HepG2 (cell line): ENCODE data around the gene OR51E2. TPM values are rescaled to one million over a fixed set of nuclear protein-coding genes. Genes with fewer than 3 reads are reported as not detected.

Experiments used
- HOXA7 ChIP-seq: sonication (generic); formaldehyde crosslinking; IDR thresholded peaks from 2 replicates; pipeline ENCODE4 v1.8.1; 2022; ENCODE audit warnings: mild to moderate bottlenecking, missing genetic modification reagents, moderate library complexity
- JDP2 ChIP-seq: sonication (generic); formaldehyde crosslinking; IDR thresholded peaks from 2 replicates; pipeline ENCODE4 v1.8.1; 2022; ENCODE audit warnings: missing genetic modification reagents, borderline replicate concordance
- PTBP1 ChIP-seq: fragments of 200-400 bp; formaldehyde crosslinking; IDR thresholded peaks from 2 replicates; pipeline ENCODE4 v1.6.1; 2018; ENCODE audit warnings: low read length, low read depth; ENCODE audit not compliant: poor library complexity, severe bottlenecking
- ZFP36L2 ChIP-seq: sonication (generic); formaldehyde crosslinking; IDR thresholded peaks from 2 replicates; pipeline ENCODE4 v1.4.0; 2020; ENCODE audit warnings: missing genetic modification reagents
- ZKSCAN5 ChIP-seq: sonication (generic); formaldehyde crosslinking; IDR thresholded peaks from 2 replicates; pipeline ENCODE4 v1.5.1; 2020; ENCODE audit warnings: mild to moderate bottlenecking, missing genetic modification reagents
- ZNF317 ChIP-seq: sonication (generic); formaldehyde crosslinking; IDR thresholded peaks from 2 replicates; pipeline ENCODE4 v1.5.0; 2020; ENCODE audit warnings: mild to moderate bottlenecking, missing genetic modification reagents
- polyA plus RNA-seq, 8 experiments: library from polyadenylated mRNA; depleted of rRNA in 3 of 8; stranded (reverse) in 7 of 8; unstranded in 1 of 8; fragments of >200 nt; fragmentation: Illumina TruSeq in 4 of 8; extraction: Trizol in 4 of 8; gene quantifications; 2 replicates each; pipeline versions ENCODE4 v1.2.1 to v1.2.3, GENCODE V29; 2011 to 2016; ENCODE audit warnings: low read depth in 4 of 8, missing spikeins in 1 of 8, mixed read lengths in 1 of 8; ENCODE audit not compliant: insufficient read depth in 1 of 8
- total RNA-seq, 5 experiments: library from RNA; depleted of rRNA; stranded (reverse); fragments of >200 nt; fragmentation: Illumina TruSeq; extraction: Trizol; gene quantifications; 2 replicates each; pipeline ENCODE4 v1.2.3, GENCODE V29; 2016; ENCODE audit warnings: low read depth in 1 of 5
- TF ChIP-seq, protein P1 (sequence below): sonication (generic); formaldehyde crosslinking; IDR thresholded peaks from one replicate; pipeline ENCODE4 v1.5.1; 2020; ENCODE audit warnings: mild to moderate bottlenecking, missing genetic modification reagents; ENCODE audit errors: not compliant biosample characterization
- TF ChIP-seq, protein P2 (sequence below): sonication (generic); formaldehyde crosslinking; IDR thresholded peaks from 2 replicates; pipeline ENCODE4 v1.4.0; 2020; ENCODE audit warnings: missing genetic modification reagents

OR51E2 gene
- total and polyA plus RNA-seq, 2 of the 13 experiments (the other 11 are each of a cell fraction or from before 2014, with no cell fraction given) = not detected

DNA sequence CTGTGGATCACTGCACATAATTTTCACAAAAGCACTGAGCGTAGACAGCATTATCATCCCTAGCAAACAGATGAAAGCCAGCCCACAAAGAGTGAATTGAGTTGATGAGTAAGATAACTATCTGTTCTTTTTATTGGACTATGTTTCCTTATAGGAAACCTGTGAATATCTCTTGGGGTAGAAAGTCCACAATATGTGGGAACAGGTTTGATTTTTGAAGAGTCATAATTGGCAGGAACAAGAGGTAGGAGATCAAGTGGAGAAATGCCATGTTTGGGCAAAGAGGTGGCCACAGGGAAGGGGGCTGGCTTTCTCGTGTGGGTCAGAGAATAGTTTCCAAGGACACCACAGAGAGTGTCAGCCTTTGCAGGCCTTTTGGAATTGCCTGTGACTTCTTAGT is 23.9 kb downstream of the OR51E2 start (continued):
- TF ChIP-seq, protein P1, sequence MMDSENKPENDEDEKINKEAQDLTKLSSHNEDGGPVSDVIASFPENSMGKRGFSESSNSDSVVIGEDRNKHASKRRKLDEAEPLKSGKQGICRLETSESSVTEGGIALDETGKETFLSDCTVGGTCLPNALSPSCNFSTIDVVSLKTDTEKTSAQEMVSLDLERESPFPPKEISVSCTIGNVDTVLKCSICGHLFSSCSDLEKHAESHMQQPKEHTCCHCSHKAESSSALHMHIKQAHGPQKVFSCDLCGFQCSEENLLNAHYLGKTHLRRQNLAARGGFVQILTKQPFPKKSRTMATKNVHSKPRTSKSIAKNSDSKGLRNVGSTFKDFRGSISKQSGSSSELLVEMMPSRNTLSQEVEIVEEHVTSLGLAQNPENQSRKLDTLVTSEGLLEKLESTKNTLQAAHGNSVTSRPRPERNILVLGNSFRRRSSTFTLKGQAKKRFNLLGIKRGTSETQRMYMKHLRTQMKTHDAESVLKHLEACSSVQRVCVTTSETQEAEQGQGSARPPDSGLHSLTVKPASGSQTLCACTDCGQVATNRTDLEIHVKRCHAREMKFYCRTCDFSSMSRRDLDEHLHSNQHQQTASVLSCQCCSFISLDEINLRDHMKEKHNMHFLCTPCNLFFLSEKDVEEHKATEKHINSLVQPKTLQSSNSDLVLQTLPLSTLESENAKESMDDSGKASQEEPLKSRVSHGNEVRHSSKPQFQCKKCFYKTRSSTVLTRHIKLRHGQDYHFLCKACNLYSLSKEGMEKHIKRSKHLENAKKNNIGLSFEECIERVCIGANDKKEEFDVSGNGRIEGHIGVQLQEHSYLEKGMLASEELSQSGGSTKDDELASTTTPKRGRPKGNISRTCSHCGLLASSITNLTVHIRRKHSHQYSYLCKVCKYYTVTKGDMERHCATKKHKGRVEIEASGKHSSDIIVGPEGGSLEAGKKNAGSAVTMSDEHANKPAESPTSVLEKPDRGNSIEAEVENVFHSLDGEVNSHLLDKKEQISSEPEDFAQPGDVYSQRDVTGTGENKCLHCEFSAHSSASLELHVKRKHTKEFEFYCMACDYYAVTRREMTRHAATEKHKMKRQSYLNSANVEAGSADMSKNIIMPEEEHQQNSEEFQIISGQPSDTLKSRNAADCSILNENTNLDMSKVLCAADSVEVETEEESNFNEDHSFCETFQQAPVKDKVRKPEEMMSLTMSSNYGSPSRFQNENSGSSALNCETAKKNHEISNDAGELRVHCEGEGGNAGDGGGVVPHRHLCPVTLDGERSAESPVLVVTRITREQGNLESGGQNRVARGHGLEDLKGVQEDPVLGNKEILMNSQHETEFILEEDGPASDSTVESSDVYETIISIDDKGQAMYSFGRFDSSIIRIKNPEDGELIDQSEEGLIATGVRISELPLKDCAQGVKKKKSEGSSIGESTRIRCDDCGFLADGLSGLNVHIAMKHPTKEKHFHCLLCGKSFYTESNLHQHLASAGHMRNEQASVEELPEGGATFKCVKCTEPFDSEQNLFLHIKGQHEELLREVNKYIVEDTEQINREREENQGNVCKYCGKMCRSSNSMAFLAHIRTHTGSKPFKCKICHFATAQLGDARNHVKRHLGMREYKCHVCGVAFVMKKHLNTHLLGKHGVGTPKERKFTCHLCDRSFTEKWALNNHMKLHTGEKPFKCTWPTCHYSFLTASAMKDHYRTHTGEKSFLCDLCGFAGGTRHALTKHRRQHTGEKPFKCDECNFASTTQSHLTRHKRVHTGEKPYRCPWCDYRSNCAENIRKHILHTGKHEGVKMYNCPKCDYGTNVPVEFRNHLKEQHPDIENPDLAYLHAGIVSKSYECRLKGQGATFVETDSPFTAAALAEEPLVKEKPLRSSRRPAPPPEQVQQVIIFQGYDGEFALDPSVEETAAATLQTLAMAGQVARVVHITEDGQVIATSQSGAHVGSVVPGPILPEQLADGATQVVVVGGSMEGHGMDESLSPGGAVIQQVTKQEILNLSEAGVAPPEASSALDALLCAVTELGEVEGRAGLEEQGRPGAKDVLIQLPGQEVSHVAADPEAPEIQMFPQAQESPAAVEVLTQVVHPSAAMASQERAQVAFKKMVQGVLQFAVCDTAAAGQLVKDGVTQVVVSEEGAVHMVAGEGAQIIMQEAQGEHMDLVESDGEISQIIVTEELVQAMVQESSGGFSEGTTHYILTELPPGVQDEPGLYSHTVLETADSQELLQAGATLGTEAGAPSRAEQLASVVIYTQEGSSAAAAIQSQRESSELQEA (CRISPR knock-in tag) = no peak
- TF ChIP-seq PTBP1 = no peak
- no peak for TF ChIP-seq ZKSCAN5 (CRISPR knock-in tag)
- no peak for TF ChIP-seq ZFP36L2 (CRISPR knock-in tag)
- TF ChIP-seq, protein P2, sequence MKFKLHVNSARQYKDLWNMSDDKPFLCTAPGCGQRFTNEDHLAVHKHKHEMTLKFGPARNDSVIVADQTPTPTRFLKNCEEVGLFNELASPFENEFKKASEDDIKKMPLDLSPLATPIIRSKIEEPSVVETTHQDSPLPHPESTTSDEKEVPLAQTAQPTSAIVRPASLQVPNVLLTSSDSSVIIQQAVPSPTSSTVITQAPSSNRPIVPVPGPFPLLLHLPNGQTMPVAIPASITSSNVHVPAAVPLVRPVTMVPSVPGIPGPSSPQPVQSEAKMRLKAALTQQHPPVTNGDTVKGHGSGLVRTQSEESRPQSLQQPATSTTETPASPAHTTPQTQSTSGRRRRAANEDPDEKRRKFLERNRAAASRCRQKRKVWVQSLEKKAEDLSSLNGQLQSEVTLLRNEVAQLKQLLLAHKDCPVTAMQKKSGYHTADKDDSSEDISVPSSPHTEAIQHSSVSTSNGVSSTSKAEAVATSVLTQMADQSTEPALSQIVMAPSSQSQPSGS (CRISPR knock-in tag) = no peak
- no peak for TF ChIP-seq JDP2 (CRISPR knock-in tag)
- TF ChIP-seq ZNF317 (CRISPR knock-in tag) = no peak
- no peak for TF ChIP-seq HOXA7 (CRISPR knock-in tag)
